IMR-90 (cell line): ENCODE measurements around the gene SERPIND1. TPM values are rescaled to one million over a fixed set of nuclear protein-coding genes. Genes with fewer than 3 reads are reported as not detected.

Experiments
- ATAC-seq: fragments of 200-7000 bp; cut with Tn5 transposase; 2 replicates; pipeline ENCODE4 v1.9.1; 2020; ENCODE audit warnings: low read depth, mild to moderate bottlenecking, moderate library complexity
- BruUV-seq: library from RNA; stranded (reverse); fragments of 400-500 nt; replicated peaks from 2 replicates; lab custom pipeline; 2021; lab: Mats Ljungman, UMichigan
- CTCF ChIA-PET: fragments of 300-600 bp; formaldehyde crosslinking; extraction: SDS; loops from one replicate; lab custom pipeline; 2021; ENCODE audit warnings: antibody characterized with exemption; lab: Yijun Ruan, JAX
- POLR2A ChIA-PET: fragments of 300-600 bp; sonication (Branson Sonifier 250); formaldehyde crosslinking; loops from one replicate; lab custom pipeline; 2022; ENCODE audit warnings: antibody characterized with exemption; ENCODE audit not compliant: unreplicated experiment; lab: Charles Lee
- DNase-seq: peaks from one replicate; pipeline ENCODE4 v3.0.0; 2013
- H2AFZ ChIP-seq: replicated peaks from 2 replicates; pipeline ENCODE3; 2013; ENCODE audit warnings: low read length, mild to moderate bottlenecking; ENCODE audit not compliant: poor library complexity
- H2AK5ac ChIP-seq: 2 replicates; pipeline ENCODE4 v1.6.1; 2013; ENCODE audit warnings: low read depth, low read length, inconsistent platforms
- H2AK9ac ChIP-seq: replicated peaks from 2 replicates; pipeline ENCODE3; 2013; ENCODE audit warnings: mild to moderate bottlenecking, low read depth, low read length, moderate library complexity; ENCODE audit not compliant: poor library complexity
- H2BK120ac ChIP-seq: 2 replicates; pipeline ENCODE4 v1.6.1; 2013; ENCODE audit warnings: low read depth, low read length, inconsistent platforms
- H2BK15ac ChIP-seq: 3 replicates; pipeline ENCODE4 v1.6.1; 2013; ENCODE audit warnings: low read depth, low read length, inconsistent platforms
- H2BK20ac ChIP-seq: 2 replicates; pipeline ENCODE4 v1.6.1; 2013; ENCODE audit warnings: low read depth, mild to moderate bottlenecking, inconsistent platforms, low read length, moderate library complexity
- H2BK5ac ChIP-seq: 2 replicates; pipeline ENCODE4 v1.6.1; 2013; ENCODE audit warnings: mild to moderate bottlenecking, low read depth, low read length, inconsistent platforms; ENCODE audit not compliant: poor library complexity, severe bottlenecking
- H3K14ac ChIP-seq: replicated peaks from 2 replicates; pipeline ENCODE4 v1.6.1; 2013; ENCODE audit warnings: low read depth, low read length, inconsistent platforms
- H3K18ac ChIP-seq: 2 replicates; pipeline ENCODE4 v1.6.1; 2013; ENCODE audit warnings: low read depth, low read length, control low read depth
- H3K23ac ChIP-seq: 2 replicates; pipeline ENCODE4 v1.6.1; 2013; ENCODE audit warnings: low read depth, low read length, inconsistent platforms
- H3K27ac ChIP-seq: 2 replicates; pipeline ENCODE4 v1.5.1; 2013; ENCODE audit warnings: mild to moderate bottlenecking, control low read depth, low read length; ENCODE audit not compliant: insufficient read depth
- H3K27me3 ChIP-seq: 2 replicates; pipeline ENCODE4 v1.6.1; 2013; ENCODE audit warnings: low read length; ENCODE audit not compliant: control insufficient read depth, insufficient read depth
- H3K36me3 ChIP-seq: 2 replicates; pipeline ENCODE4 v1.6.1; 2013; ENCODE audit warnings: low read length, mixed read lengths; ENCODE audit not compliant: control insufficient read depth, insufficient read depth
- H3K4ac ChIP-seq: 2 replicates; pipeline ENCODE4 v1.6.1; 2013; ENCODE audit warnings: low read depth, low read length, inconsistent platforms
- H3K4me1 ChIP-seq: 2 replicates; pipeline ENCODE4 v1.6.1; 2013; ENCODE audit warnings: low read length, mixed read lengths; ENCODE audit not compliant: control insufficient read depth, insufficient read depth
- H3K4me2 ChIP-seq: 2 replicates; pipeline ENCODE4 v1.6.1; 2013; ENCODE audit warnings: low read depth, mild to moderate bottlenecking, control low read depth, low read length, moderate library complexity
- H3K4me3 ChIP-seq: 2 replicates; pipeline ENCODE4 v1.5.1; 2013; ENCODE audit warnings: low read depth, mild to moderate bottlenecking, control low read depth, low read length, moderate library complexity; ENCODE audit not compliant: insufficient read depth
- H3K56ac ChIP-seq: 2 replicates; pipeline ENCODE4 v1.6.1; 2013; ENCODE audit warnings: low read length, inconsistent platforms; ENCODE audit not compliant: insufficient read depth; ENCODE audit errors: extremely low read depth
- H3K79me1 ChIP-seq, 2 experiments: 2 replicates each; pipeline ENCODE4 v1.6.1; 2013; ENCODE audit warnings: low read length in 2 of 2, inconsistent platforms in 1 of 2, low read depth in 1 of 2
- H3K9ac ChIP-seq: 2 replicates; pipeline ENCODE4 v1.6.1; 2013; ENCODE audit warnings: low read depth, low read length, control low read depth
- H3K9me1 ChIP-seq: 2 replicates; pipeline ENCODE4 v1.6.1; 2013; ENCODE audit warnings: low read length, inconsistent platforms; ENCODE audit not compliant: insufficient read depth
- H3K9me3 ChIP-seq: 2 replicates; pipeline ENCODE4 v1.6.1; 2013; ENCODE audit warnings: low read length; ENCODE audit not compliant: control insufficient read depth, insufficient read depth
- H4K20me1 ChIP-seq: 2 replicates; pipeline ENCODE4 v1.6.1; 2013; ENCODE audit warnings: low read length, inconsistent platforms; ENCODE audit not compliant: insufficient read depth
- H4K5ac ChIP-seq: 2 replicates; pipeline ENCODE4 v1.6.1; 2013; ENCODE audit warnings: mild to moderate bottlenecking, low read depth, low read length, control low read depth
- H4K8ac ChIP-seq, 2 experiments: 2 replicates each; pipeline ENCODE4 v1.6.1; 2013; ENCODE audit warnings: low read depth in 2 of 2, low read length in 2 of 2, control low read depth in 1 of 2, inconsistent platforms in 1 of 2
- H4K91ac ChIP-seq: 2 replicates; pipeline ENCODE4 v1.6.1; 2013; ENCODE audit warnings: low read depth, low read length, inconsistent platforms; ENCODE audit not compliant: insufficient read depth
- CEBPB ChIP-seq: IDR thresholded peaks from 2 replicates; pipeline ENCODE4 v1.6.1; 2012; ENCODE audit warnings: low read depth, low read length, improper control_type of control experiment
- FOS ChIP-seq: fragments of 150-350 bp; IDR thresholded peaks from 2 replicates; pipeline ENCODE4 v1.6.1; 2016; ENCODE audit warnings: low read depth, low read length
- POLR2A ChIP-seq: IDR thresholded peaks from 2 replicates; pipeline ENCODE4 v1.6.1; 2012; ENCODE audit warnings: mild to moderate bottlenecking, low read depth, low read length
- RCOR1 ChIP-seq: IDR thresholded peaks from 2 replicates; pipeline ENCODE4 v1.6.1; 2012; ENCODE audit warnings: mild to moderate bottlenecking, low read length, improper control_type of control experiment; ENCODE audit not compliant: insufficient replicate concordance
- SMC3 ChIP-seq: fragments of 150-350 bp; IDR thresholded peaks from 2 replicates; pipeline ENCODE4 v1.6.1; 2016; ENCODE audit warnings: low read depth, mild to moderate bottlenecking, antibody characterized with exemption, low read length, moderate library complexity
- WGBS, 2 experiments: methylation state at CpG; one replicate each; pipeline versions ENCODE4 v1.1.5 to v1.1.7; 2013; ENCODE audit warnings: missing lambda C conversion rate in 2 of 2; ENCODE audit not compliant: insufficient read length in 1 of 2; ENCODE audit errors: extremely low coverage in 2 of 2; 5-methylcytosine and 5-hydroxymethylcytosine counted together
- dilution Hi-C: fragments of 300-500 bp; cut with HindIII; formaldehyde crosslinking; loops from one replicate; pipeline ENCODE4 v1.14.3; 2018; ENCODE audit warnings: low sequenced_read_pairs; ENCODE audit not compliant: unreplicated experiment
- in situ Hi-C: fragments of 300-500 bp; cut with MboI; formaldehyde crosslinking; loops from 3 replicates; pipeline ENCODE4 v1.14.3; 2019; ENCODE audit warnings: low sequenced_read_pairs, inconsistent platforms, mixed read lengths
- intact Hi-C: fragments of 100-400 bp; cut with micrococcal nuclease; formaldehyde crosslinking; loops from 2 replicates; pipeline ENCODE4 v1.10.0; 2022
- polyA plus RNA-seq, 3 experiments: library from polyadenylated mRNA; depleted of rRNA; stranded (reverse); fragments of >200 nt; gene quantifications; 2 replicates each; pipeline ENCODE4 v1.2.3, GENCODE V29; 2012; ENCODE audit warnings: low replicate concordance in 1 of 3
- total RNA-seq: library from RNA; depleted of rRNA; stranded (reverse); fragments of >200 nt; gene quantifications from 2 replicates; pipeline ENCODE4 v1.2.3, GENCODE V29; 2012

SERPIND1 gene
- total and polyA plus RNA-seq, 2 of the 4 experiments (the other 2 are of a cell fraction) = 0.12 TPM; not detected in 1

- no peak for TF ChIP-seq RCOR1
- no peak for TF ChIP-seq POLR2A
- no peak for TF ChIP-seq FOS
- no peak for TF ChIP-seq SMC3
Observed at GRCh38 chr22:20773793-20774212, at the start of gene SERPIND1 (continued).

- no peak overlapping the region for H2BK20ac ChIP-seq
- DNase-seq (no peak), ATAC-seq (no peak)
- H3K27ac ChIP-seq = no peak overlapping the region
- H3K23ac ChIP-seq = no peak overlapping the region
- no peak overlapping the region for H4K5ac ChIP-seq
- no peak overlapping the region for H2AK5ac ChIP-seq
- H3K4ac ChIP-seq = no peak overlapping the region
- dilution Hi-C loops = no loop called here
- H3K4me2 ChIP-seq = no peak overlapping the region
- H4K20me1 ChIP-seq = no peaks in the 10 kb centered on the region
- H2AFZ ChIP-seq = no peak overlapping the region
- H2AK9ac ChIP-seq = no peak overlapping the region
- H3K14ac ChIP-seq = no peak overlapping the region
- H3K9me3 ChIP-seq = no peaks in the 10 kb centered on the region
- 97% methylated on average over 5 of the region's 9 CpGs; no CpG with 5 or more reads in 1 of the 2 experiments for WGBS, 2 experiments
- no peak overlapping the region for H4K91ac ChIP-seq
- no peak overlapping the region for H3K18ac ChIP-seq
- no peak overlapping the region for H2BK5ac ChIP-seq
- no peaks in the 10 kb centered on the region for H3K79me1 ChIP-seq
- POLR2A ChIA-PET = no interaction called here
- no peaks in the 10 kb centered on the region for H3K9me1 ChIP-seq
- in situ Hi-C loops = loop anchor here (10.0 kb wide), 1 partner anchor 60 kb away; no protein-coding TSS in a partner anchor
- no peaks in the 10 kb centered on the region for H3K27me3 ChIP-seq
- H4K8ac ChIP-seq = no peak overlapping the region
- peaks cover 48% of the 10 kb centered on the region for H3K36me3 ChIP-seq
- H3K56ac ChIP-seq = no peak overlapping the region
- no peak overlapping the region for H3K9ac ChIP-seq
- H3K4me1 ChIP-seq = no peaks in the 10 kb centered on the region
- intact Hi-C loops = no loop called here
- no peak overlapping the region for H2BK120ac ChIP-seq
- H3K4me3 ChIP-seq = no peak overlapping the region
- no TSS peak for BruUV-seq
- CTCF ChIA-PET = no interaction called here
- no peak for TF ChIP-seq CEBPB
- no peak overlapping the region for H2BK15ac ChIP-seq
Observed at GRCh38 chr22:20724676-20725454, 49.0 kb upstream of the SERPIND1 start.
